CD4-positive, alpha-beta T cell treated with Interleukin-17A for 4 hours (primary cell): Measurements from ENCODE around the gene VLDLR.

Source experiments
- DNase-seq: peaks from one replicate; pipeline ENCODE4 v3.0.0-alpha.2; 2020; ENCODE audit warnings: mixed read lengths

The VLDLR gene

GRCh38 chr9:2621722-2622460 is at the start of gene VLDLR:
TSS of gene VLDLR (plus strand) at chr9:2621787. CDS start at chr9:2622190, 403 bp downstream.
- DNase-seq = peak; percentile 19

GRCh38 chr9:2574203-2574602 is 47.4 kb upstream of the VLDLR start:
- DNase-seq = no peak

- DNase-seq = no peak
Measured at GRCh38 chr9:2576631-2577030, 45.0 kb upstream of the VLDLR start.

- no peak for DNase-seq
Measured at GRCh38 chr9:2583308-2584013, 38.1 kb upstream of the VLDLR start.

- DNase-seq = no peak
Measured at GRCh38 chr9:2591967-2592366, 29.6 kb upstream of the VLDLR start.

- DNase-seq = no peak
Measured at GRCh38 chr9:2593744-2594143, 27.8 kb upstream of the VLDLR start.

- no peak for DNase-seq
Measured at GRCh38 chr9:2595973-2596372, 25.6 kb upstream of the VLDLR start.

GRCh38 chr9:2597483-2597882 is 24.1 kb upstream of the VLDLR start:
- no peak for DNase-seq

GRCh38 chr9:2599896-2600295 is 21.7 kb upstream of the VLDLR start:
- DNase-seq = no peak

- no peak for DNase-seq
Measured at GRCh38 chr9:2600307-2600706, 21.3 kb upstream of the VLDLR start.

- DNase-seq = no peak
Measured at GRCh38 chr9:2601785-2602378, 19.7 kb upstream of the VLDLR start.

- no peak for DNase-seq
Measured at GRCh38 chr9:2602704-2603116, 18.9 kb upstream of the VLDLR start.

GRCh38 chr9:2603621-2604020 is 18.0 kb upstream of the VLDLR start:
- no peak for DNase-seq

- no peak for DNase-seq
Measured at GRCh38 chr9:2605246-2605645, 16.3 kb upstream of the VLDLR start.

GRCh38 chr9:2608276-2608675 is 13.3 kb upstream of the VLDLR start:
- no peak for DNase-seq

GRCh38 chr9:2610985-2611384 is 10.6 kb upstream of the VLDLR start:
- no peak for DNase-seq

GRCh38 chr9:2611961-2612360 is 9.6 kb upstream of the VLDLR start:
- no peak for DNase-seq

GRCh38 chr9:2613730-2614271 is 7.8 kb upstream of the VLDLR start:
- no peak for DNase-seq

GRCh38 chr9:2615497-2615896 is 6.1 kb upstream of the VLDLR start:
- no peak for DNase-seq

GRCh38 chr9:2616692-2617377 is 4.8 kb upstream of the VLDLR start:
- no peak for DNase-seq

GRCh38 chr9:2618289-2618688 is 3.3 kb upstream of the VLDLR start:
- no peak for DNase-seq

- peak; percentile 36 for DNase-seq
Measured at GRCh38 chr9:2620919-2621721, 467 bp upstream of the VLDLR start.
